Stimulated activated naive CD8-positive, alpha-beta T cell treated with anti-CD3 and anti-CD28 coated beads, Interleukin-15, Interleukin-2, amounts not matched to agents 100 U/mL and 50 U/mL, for 24 hours (primary cell): ENCODE results near the gene ZNF827.

Source experiments
- ATAC-seq: fragments of 150-1000 bp; cut with Tn5 transposase; one replicate; pipeline ENCODE4 v1.10.0; 2021
- DNase-seq: peaks from one replicate; pipeline ENCODE4 v3.0.0; 2021

Gene ZNF827

DNA sequence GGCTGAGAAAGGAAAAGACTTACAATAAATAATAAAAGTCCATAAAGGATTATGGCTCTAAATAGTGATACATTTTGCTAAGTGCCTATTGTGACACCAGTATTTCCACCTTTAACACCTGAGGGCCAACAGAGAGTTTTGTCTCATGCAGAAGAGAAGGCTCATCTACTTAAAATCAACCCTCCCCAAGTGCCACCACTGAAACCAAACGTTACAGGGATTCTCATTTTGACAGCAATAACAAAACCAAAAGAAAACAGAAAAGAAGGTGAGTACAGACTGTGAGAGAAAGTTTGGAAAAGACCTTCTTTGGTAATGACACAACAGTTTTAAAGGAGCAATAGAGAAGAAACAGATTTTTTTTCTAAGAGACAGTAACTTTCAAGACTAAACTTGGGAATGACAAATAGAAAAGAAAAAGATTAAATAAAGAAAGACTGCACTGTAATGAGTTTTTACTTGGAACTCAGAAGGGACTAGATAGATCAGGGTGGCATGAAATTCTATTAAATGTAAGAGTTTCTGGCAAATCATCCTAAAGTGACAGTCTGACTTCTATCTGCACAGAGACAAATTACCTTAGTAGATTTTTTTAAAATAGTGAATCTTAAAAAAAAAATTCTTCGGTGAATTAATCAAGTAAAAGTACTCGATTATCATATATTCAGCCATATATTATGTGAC, 109.7 kb downstream of the ZNF827 start:
- ATAC-seq = peak; percentile 81
- no peak for DNase-seq

DNA sequence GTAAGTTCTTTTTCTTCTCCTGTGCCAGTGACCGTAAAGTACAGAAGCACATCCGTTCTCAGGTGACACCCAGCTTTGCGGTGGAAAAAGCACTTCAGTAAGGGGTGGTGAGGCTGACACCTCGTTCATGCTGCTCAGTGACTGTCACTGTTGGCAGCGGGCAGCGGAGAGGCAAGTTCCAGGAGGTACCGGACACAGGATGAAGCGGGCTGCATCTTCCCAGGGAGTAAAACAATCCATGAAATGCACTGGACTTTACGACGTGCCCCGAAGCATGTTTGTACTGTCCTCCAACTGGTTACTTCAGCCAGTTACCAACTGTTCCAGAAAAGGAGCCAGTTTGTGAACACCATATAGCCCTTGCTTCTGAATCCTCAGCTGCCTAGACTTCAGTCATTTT, 110.7 kb downstream of the ZNF827 start:
- ATAC-seq (no peak), DNase-seq (no peak)

DNA sequence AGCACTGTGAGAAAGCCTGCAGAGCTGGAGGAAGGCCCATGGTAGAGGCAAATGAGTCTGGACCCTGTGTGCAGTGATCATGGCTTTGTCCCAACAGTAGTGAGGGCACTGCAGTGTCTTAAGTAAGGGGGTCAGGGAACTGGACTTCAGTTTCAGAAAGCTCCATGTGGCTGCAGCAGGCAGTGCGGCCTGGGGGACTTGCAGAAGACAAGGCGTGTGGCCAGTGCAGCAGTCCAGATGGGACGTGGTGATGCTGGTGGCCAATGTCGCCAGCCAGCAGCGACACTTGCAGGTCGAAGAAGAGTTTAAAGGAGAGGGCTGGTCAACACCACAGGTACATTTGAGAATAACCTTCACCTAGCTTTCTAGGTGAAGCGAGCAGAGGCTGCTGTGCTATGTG, 113.4 kb downstream of the ZNF827 start:
- DNase-seq (no peak), ATAC-seq (no peak)

DNA sequence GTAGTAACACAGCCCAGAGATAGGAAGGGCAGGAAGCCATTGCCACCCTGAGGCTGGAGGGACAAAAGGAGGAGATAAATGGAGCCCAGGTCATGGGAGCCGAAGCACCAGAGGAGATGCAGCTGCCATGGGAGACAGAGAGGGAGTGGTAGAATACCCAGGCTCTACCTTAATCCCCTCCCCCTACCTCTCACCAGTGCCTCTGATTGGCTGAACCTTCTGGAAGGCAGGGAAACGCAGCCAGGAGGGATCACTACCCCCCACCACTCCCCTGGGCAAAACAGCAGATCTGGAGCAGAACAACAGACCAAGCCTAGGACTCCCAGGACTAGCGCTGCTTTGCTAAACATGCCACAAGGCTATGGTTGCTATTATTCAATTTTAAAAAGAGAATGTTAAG, 114.2 kb downstream of the ZNF827 start:
- no peak for DNase-seq
- no peak for ATAC-seq

DNA sequence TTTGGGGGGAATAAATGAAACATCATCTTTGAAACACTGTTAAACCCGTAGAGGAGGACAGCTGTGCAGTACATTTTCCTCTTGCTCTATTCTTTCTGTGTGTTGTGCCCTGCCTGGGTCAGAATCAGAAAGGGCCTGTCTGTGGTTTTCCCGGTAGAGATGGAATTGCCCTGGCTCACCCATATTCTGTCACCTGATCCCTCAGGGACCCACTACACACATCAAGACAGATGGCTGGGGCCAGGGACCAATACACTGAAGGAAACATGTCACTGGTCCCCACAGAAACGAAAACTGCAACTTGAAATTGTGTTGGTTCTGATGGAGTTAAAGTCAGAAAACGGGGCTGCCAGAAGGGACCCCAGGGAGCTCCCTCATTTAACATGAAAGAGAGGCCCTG, 114.9 kb downstream of the ZNF827 start:
- ATAC-seq (no peak), DNase-seq (no peak)

DNA sequence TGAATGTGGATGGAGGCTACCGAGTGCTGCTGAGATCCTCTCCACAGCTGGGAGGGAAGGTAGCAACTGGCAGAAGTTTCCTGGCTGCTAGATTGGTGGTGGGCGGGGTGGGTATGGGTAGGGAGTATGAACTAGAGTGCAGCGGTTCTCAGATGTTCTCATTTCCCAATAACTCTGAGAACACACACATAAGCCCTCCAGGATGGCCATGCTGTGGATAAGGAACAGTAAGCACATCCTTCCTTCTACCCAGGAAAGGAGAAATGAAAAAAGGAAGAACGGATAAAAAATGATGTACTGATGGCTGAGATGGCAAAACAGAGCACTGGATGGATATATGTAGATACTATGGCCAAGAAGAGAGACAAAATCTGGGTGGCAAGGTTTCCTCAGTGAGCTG, 116.0 kb downstream of the ZNF827 start:
- ATAC-seq (no peak), DNase-seq (no peak)

DNA sequence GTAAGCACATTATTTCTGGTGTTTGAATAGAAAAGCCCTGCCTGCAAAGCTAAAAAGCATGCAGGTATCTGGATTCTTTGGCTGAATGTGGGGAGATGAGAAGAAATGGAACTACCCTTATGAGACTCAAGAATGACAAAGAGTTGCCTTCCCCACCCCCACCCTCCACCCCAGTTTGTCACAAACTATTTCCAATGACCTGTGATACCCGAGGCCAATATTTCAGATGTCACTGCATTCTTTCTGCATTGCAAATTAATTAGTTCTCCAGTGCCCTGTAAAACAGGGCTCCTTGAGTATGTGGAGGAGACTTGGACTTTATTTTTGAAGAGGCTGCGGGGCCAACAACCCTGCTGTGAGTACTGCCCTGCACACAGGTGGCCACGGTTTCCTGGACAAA, 116.4 kb downstream of the ZNF827 start:
- peak; percentile 14 for ATAC-seq
- DNase-seq = no peak

DNA sequence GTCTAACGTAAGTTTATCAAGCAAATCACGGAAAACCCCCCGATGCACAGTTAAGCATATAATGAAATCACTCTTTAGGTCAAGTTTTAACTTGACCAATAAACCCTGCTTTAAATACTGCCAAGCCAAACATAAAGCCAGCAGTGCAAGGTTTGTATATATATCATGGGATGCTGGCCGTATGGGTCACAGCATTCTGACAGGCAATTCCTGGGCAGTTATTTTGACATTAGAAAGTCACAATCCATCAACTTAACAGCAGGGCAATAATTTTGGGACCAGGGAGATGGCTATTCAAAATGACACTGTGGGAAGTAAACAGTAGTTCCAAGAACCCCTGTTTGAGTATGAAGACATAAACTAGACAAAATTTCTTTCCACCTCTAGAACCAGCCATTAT, 116.9 kb downstream of the ZNF827 start:
- DNase-seq (no peak), ATAC-seq (no peak)

DNA sequence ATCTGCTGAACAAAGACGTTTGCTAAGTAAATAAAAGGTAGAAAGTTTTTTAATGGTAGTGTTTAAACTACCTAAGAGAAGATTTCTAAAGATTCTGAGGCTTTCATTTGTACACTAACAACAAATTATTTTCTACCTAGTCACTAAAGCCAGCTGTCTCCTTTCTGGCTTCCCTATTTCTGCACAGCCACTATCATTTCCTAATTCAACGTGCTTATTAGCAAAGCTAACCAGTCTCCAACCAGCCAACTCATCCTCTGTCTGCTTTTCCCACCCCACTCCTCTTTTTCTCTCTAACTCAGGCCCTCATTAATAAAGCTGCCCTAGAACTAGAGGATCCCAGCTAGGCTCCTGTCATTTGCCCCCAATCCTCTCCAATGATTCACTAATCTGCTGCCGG, 118.2 kb downstream of the ZNF827 start:
- no peak for ATAC-seq
- no peak for DNase-seq

DNA sequence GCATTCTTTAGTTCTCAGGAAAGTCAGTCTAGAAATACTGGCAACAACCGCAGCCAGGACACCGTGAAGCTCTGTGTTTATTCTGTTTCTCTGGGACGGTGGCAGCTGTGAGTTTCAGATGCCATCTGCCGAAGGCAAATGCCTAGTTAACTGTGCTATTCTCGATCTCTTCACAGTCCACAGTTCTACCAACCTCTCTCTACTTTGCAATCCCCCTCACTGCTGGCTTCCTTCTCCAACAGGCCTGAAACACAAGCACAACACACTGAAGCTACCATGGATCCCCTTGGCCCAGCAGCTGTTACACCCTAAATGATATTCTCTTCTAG, 118.8 kb downstream of the ZNF827 start:
- ATAC-seq (no peak), DNase-seq (no peak)

DNA sequence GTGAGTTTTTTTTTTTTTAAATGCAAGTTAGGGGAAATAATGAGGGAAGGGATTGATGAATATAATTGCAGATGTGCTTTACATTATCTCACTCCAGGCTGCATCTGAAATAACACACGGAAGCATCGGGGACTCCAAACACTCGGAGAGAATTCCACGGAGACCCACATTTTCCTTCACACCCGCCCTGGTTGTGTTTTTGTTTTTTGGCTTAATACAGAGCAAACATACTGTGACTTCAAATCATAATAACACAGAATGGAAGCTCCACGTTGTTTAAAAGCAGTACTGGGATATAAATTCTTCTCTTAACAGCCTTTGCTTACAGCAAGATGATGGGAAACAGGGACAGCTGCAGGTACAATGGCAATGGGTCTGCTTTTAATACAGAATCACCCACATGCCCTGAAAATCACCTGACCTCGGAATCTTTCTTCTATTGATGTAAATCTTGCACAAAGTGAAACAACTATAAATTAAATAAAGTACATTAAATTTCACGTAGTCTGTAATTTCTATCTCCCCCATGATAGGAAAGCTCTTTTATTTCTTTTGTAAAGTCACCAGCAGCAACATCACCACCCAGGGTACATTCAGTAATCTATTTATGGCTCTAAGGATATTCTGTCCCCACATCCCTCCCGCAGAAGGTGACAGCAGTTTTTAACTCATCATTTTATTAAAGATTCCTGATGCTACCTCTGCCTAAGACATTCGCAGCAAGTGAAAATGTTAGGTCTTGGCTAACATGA, 119.3 kb downstream of the ZNF827 start:
- ATAC-seq = no peak
- DNase-seq = no peak

DNA sequence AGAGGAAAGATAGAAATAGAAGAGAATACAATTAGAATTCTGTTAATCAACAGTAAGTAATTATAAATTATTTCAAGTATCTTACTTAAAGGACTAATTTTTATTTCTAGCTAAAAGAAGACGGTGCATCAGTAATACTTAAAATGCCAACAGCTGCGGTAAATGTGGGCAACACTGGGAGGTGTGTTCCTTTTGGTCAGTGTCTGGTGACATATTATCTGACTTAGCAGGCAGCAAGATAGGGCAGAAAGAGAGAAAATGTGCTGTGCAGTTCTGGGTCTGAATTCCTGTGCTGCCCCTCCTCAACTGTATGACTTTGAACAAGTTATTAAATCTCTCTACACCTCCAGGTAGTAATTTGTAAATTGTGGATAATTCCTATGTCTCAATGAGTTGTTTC, 120.6 kb downstream of the ZNF827 start:
- ATAC-seq = no peak
- no peak for DNase-seq

DNA sequence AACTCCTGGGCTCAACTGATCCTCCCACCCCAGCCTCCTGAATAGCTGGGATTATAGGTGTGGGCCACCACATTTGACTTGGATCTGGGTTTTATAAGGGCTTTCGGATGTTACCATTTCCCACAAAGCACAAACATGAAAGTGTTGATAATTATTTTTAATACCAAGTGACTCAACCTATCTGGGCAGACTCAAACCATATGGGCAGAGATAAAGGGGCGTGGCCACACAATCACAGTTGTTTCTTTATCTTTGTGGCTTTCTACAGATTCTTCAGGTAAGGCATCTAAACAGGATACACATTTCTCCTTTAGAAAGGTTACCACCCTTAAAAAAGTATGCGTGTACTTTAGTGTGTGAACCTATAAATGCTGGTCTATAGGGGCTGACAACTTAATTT, 122.5 kb downstream of the ZNF827 start:
- ATAC-seq (no peak), DNase-seq (no peak)

DNA sequence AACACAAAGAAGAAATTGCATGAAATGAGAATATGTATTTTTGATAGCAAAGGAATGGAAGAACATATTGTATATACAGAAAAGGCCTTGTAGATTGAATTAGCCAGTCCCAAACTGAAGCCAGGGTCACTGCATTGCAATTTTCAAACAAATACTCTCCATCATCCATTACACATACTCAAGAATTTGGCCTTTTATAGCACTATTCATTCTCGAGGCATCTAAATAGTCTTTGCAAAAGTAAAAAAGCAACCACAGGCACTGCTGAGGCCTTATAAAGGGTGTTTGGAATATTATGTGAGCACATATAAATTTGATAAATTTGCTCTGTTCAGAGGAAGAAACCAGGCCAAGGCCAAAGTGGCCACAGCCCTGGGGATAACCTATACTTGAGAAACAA, 123.0 kb downstream of the ZNF827 start:
- DNase-seq = no peak
- no peak for ATAC-seq

DNA sequence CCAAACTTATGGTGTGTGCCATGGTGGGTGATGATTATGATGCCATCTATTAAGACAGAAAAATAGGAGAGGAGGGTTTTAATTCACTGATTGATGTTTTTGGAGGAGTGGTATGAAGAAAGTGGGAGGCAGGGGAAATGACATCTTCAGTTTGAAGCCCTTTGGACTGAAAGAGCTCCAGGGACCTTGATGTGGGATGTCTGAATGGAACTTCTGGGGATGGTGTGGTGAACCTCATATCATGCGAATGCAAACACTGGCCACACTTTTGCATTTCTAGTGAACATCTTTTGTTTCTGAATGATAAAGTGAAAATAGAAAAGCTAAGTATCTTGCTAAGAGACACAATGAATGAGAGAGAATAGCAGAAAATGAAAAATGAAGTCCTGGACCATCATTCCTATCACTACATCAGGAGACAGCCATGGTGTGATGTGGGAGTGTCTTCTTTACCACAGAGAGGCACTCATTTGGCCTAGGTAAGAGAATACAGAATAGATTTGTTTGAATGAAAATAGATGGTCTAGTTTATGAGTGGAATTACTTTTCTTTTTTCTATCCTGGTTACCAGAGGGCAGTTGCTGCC, 123.5 kb downstream of the ZNF827 start:
- ATAC-seq (peak; percentile 83), DNase-seq (no peak)

DNA sequence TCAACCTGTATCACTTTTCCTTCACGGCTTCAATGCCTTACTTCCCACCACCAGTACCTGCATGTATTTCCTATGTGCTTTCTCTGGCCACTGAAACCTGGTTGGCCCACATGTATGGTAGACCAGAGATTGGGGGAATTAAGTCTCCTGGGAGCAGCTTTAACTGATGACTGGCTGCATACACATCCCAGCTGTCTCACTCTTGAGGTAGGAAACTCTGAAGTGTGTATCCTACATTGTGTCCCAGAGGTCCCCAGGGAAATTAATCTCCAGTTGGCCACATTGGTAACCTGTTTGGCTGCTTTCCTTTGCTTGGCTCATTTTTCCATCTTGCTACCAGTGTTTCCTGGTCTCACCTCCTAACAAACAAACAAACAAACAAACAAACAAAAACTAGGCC, 124.4 kb downstream of the ZNF827 start:
- no peak for ATAC-seq

DNA sequence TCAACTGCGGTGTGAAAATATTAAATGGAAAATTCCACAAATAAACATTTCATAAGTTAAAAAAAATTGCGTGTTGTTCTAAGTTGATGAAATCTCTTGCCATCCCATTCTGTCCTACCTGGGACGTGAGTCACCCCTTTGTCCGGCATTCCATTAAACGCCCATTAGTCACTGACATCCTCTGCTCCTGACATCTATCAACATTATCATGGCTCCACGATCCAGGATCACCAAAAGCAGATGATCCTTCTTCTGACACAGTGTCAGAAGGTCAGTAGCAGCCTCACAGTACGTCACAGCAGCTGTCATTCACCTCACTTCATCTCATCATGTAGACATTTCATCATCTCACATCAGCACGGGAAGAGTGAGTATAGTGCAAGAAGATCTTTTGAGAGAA, 125.7 kb downstream of the ZNF827 start:
- ATAC-seq (no peak), DNase-seq (no peak)

More for the DNA sequence above, 124.4 kb downstream of the ZNF827 start:
- no peak for DNase-seq

DNA sequence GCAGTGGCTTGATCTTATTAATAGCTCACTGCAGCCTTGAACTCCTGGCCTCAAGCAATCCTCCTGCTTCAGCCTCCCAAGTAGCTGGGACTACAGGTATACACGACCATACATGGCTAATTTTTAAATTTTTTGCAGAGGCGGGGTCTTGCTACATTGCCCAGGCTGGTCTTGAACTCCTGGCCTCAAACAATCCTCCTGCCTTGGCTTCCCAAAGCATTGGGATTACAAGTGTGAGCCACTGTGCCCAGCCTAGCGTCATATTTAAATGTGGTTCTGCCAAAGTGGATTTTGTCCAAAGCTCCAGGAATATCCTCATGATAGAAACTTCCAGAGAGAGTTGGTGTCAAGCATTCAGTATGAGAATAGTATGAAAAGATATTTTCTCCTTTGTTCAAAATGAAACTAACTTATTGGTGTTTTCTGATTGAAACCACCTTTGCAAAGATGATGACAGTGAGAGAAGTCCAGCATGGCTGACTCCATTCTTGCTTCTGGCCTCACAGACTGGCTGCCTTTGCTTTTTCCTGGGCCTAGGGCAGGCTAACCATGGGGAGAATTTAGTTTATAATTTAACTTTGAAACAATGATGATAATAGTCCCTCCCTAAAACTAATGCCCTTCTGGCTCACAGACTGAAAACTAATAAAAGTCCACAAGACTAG, 129.6 kb downstream of the ZNF827 start:
- DNase-seq = no peak
- ATAC-seq = no peak

DNA sequence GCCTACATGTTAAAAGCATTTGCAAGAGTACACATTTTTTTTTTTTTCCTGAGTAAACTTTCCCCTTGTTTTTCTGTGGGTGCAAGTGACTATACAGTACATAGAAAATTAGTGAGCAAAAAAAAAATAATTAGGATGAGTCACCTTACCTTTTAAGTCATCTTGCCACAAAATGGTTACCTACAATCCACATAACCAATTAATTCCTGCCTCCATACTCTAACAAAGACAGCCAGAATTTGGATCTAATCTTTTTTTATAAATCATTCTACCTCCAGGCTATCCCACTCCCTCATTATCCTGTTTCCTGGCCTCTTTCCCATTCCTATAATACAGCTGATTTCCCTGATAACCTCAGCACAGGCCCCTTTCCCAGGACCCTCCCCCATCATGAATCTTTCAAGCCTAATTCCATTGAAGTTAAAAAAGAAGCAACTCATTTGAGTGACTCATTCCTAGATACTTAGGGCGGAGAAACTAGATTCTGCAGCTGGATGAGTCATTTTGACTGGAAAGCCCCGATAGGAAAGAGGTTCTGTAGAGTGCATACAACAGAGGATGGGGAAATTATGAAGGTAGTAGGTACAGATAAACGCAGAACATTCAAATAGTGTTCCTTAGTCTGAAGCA, 130.5 kb downstream of the ZNF827 start:
- peak; percentile 33 for DNase-seq
- peak; percentile 91 for ATAC-seq

DNA sequence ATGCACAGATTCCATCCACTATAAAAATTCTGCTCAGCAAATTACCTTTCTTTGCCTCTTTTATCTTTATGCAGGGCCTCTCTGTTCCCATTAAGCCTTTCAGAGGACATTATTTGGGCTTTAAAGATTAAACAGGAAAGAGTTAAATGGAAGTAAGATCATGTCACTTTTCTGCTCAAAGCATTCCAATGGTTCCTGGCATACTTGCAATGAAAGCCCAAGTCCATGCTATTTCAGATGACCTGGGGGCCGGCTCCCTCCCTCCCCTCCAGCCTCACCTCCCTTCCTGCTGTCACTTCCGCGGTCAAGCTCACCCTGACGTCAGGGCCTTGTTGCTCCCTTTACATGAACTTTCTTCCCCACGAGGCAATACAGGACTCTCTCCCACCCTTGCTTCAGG, 133.1 kb downstream of the ZNF827 start:
- no peak for DNase-seq
- ATAC-seq = no peak

DNA sequence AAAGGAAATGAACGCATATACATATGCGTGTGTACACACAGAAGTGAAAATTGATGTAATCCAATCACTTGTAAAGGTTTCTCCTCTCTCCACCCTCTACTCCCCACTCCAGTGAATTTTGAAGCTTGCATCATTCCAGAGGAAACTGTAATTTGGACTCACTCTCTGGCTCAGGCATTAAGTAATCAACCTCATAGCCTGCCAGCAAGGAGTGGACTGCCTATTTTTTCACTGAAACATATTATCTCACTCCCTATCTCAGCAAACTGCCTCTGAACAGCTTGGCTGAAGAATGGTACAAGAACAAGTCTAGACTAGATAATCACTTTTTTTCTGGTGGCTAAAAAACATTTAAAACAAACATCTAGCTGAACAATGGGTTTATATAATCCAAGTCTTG, 134.5 kb downstream of the ZNF827 start:
- DNase-seq (no peak), ATAC-seq (no peak)

DNA sequence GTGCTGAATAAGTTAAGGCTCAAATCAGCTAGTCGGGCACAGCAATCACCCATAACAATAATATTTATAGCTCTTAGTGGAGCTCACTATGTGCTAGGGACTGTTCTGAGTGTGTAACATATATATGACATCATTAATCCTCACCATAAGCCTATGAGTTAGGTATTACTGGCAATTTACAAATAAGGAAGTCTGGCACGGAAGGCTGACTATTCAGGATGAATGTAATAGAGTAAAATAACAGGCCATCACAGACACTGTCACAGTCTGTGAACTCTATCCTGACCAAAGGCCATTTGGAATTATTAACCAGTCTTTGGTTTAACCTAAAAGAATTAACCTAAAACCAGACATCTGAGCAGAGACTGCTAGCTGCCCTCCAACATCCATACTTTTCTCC, 139.4 kb downstream of the ZNF827 start:
- no peak for DNase-seq
- no peak for ATAC-seq

DNA sequence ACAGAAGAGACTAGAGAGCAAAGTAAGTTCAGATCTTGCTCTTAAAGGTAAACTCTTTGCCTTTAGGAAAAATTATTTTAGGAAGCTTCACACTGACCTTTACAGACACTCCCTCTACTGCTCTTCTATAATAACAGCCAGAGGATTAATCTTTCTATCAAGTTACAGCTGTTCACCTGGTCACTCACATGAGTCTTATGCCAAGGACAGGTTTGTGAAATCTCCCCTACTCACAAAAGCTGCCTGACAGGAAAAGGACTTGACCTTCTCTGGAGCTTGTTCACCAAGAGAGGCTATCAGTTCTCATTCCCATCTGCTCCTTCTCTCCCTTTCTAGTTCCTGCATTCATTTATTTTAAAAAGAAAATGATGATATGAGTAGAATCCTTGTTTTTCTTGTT, 141.3 kb downstream of the ZNF827 start:
- DNase-seq = no peak

More for the DNA sequence above, 141.3 kb downstream of the ZNF827 start:
- ATAC-seq = no peak
